Hindlimb muscle (tissue), 1 donor: ENCODE measurements around the gene SIAH1. TPM values are rescaled to one million over a fixed set of nuclear protein-coding genes. Genes with fewer than 3 reads are reported as not detected.
"Not testable (repeated sequence)": the region's sequence is repeated elsewhere in the genome, so short reads cannot be mapped to it uniquely, and the experiment has no call there.

Source experiments
- DNase-seq: peaks from one replicate; pipeline ENCODE4 v3.0.0-alpha.2; 2013
- polyA plus RNA-seq: library from polyadenylated mRNA; unstranded; fragments of 120-200 nt; gene quantifications from one replicate; pipeline ENCODE4 v1.2.1, GENCODE V29; 2013; ENCODE audit not compliant: insufficient read length

SIAH1 gene
- polyA plus RNA-seq, 1 donor = 28.2 TPM

- peak; percentile 36 for DNase-seq
Observed at GRCh38 chr16:48366165-48367093, 18.8 kb downstream of the SIAH1 start.

- DNase-seq = peak; percentile 87
Observed at GRCh38 chr16:48365601-48366164, 19.5 kb downstream of the SIAH1 start.

GRCh38 chr16:48365025-48365600 lies 20.1 kb downstream of the SIAH1 start:
- DNase-seq = no peak

DNA sequence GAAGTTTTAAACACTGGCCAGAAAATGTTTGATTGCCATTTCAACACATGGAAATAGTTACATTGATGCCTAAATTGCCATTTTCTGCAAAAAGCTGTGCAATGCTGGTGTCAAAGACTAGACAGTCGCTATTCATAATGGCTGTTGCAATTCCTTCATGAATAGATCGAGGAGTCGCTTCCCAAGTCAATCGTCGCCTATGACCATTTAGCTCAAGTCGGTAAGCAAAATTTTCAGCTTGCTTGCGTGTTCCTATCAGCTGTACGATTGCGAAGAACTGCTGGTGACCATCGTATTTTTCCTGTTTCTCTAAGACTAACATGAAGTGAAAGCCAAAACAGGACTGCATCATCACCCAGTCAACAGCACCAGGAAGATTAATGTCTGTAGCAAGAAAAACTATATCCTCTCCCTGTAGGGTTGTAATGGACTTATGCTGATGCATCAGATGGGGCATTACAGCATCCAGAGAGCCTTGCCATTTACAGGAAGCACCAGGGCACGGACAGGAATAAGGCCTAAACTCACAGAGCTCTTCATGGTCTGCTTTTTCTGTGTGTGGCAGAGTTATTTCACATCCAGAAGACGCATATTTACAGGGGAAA lies 23.6 kb downstream of the SIAH1 start:
- DNase-seq = no peak

- DNase-seq = no peak
Observed at GRCh38 chr16:48361012-48361411, 24.2 kb downstream of the SIAH1 start.

GRCh38 chr16:48359983-48360382 lies 25.2 kb downstream of the SIAH1 start:
- DNase-seq = no peak

- no peak for DNase-seq
Observed at GRCh38 chr16:48358419-48358818, 26.8 kb downstream of the SIAH1 start.

- DNase-seq = no peak
Observed at GRCh38 chr16:48356633-48357376, 28.4 kb downstream of the SIAH1 start.

- DNase-seq = peak; percentile 66
Observed at GRCh38 chr16:48354877-48355855, 30.0 kb downstream of the SIAH1 start.

DNA sequence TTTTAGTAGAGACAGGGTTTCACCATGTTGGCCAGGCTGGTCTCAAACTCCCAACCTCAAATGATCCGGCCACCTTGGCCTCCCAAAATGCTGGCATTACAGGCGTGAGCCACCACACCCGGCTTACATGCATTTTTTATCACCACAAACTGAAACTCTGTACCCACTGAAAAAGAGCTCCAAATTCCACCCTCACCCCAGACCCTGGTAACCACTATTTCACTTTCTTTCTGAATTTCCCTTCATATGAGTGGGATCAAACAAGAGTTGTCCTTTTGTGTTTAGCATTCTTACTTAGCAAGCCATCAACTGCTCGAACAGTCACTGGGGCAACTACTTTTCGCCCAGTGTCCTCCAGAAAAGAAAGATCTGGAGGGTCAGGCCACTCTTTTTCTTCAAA lies 30.8 kb downstream of the SIAH1 start:
- not testable (repeated sequence) for DNase-seq

- DNase-seq = peak; percentile 42
Observed at GRCh38 chr16:48353565-48354163, 31.5 kb downstream of the SIAH1 start.

DNA sequence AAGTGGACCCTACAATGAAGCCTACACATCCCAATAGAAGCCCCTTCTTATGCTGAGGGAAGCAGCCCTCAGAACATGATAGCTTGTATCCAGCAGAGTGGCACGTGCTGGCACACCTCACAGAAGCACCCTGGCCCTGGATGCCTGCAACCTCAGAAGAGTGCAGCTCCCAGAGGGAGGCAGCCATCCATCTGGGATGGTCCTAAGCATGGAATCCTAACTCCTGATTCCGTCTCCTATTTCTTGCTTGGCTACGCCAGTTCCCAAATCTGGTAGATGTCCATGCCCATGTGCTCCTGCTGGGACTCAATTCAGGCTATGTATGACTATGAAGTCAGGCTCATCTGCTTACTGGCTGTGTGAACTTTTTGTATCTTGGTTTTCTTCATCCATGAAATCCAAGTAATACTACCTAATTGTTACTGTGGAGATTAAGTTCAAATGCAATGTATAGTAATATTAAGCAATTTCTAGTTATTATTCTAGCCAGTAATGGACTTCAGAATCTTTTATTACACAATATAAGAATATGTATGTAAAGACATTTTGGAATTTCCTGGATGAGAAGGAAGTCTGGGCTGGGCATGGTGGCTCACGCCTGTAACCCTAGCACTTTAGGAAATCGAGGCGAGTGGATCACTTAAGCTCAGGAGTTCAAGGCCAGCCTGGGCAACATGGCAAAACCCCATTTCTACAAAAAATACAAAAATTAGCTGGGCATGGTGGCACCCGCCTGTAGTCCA lies 32.4 kb downstream of the SIAH1 start:
- DNase-seq = no peak

DNA sequence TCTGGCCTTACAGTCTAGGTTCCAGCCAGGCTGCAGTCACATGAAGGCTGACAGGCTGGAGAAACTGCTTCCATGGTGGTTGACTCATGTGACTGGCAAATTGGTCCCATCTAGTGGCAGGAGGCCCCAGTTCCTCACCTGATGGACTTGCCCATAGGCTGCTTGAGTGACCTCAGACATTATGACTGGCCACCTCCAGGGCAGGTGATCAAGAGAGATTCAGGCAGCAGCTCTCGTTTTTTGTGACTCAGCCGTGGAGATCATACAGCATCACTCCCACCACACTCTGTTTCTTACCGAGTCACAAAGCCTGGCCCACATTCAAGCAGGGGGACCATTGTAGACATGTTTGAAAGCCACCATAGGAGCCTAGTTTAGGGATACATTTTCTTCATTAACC lies 34.5 kb downstream of the SIAH1 start:
- no peak for DNase-seq

DNA sequence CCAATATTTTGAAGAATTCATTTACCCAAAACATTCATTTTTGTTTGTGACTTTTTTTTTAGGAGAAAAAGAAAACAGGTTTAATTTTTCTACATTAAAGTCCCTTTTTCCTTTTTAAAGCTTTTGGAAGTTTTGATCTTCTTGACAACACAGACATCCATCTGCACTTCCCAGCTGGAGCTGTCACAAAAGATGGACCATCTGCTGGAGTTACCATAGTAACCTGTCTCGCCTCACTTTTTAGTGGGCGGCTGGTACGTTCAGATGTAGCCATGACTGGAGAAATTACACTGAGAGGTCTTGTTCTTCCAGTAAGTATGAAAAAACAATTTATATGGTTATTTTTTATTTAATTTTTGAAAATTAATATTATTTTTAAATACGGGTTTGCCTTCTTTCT lies 37.2 kb downstream of the SIAH1 start:
- DNase-seq = no peak

- DNase-seq = no peak
Observed at GRCh38 chr16:48347191-48347865, 37.9 kb downstream of the SIAH1 start.

- no peak for DNase-seq
Observed at GRCh38 chr16:48342591-48342990, 42.6 kb downstream of the SIAH1 start.

- DNase-seq = no peak
Observed at GRCh38 chr16:48340054-48340453, 45.2 kb downstream of the SIAH1 start.

DNA sequence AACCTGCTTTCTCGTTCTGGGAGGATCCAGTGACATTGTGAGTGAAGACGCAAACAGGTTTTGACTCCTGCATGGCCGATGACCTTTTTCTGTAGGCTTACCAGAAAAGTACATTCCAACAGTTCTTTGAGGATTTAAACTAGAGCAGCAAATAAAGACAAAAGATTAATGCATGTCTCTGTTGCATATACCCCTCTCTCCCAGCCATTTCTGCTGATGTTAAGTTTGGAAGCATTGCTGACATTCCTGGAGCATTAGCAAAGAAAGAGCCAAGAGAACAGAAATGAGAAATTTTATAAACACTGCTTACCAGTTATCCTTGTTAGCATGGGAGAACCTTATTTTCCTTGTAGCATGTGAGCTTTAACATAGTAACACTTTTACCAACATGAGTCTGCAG lies 49.3 kb downstream of the SIAH1 start:
- no peak for DNase-seq

DNA sequence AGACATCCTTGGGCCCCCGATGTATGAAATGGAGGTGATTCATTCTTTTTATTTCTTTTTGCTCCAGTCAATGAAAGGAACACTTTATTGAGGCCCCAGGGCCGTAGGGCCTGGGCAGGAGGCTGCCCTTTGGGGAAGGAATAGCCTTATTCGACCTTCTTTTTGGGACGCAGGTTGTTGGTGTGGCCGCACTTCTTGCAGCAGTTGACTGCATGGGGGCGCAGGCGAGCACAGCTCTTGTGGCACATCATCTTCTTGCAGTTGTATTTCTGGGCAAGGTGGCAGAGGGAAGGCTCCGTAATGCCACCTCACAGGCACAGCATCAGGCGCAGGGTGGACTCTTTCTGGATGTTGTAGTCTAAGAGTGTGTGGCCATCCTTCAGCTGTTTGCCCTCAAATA lies 50.9 kb downstream of the SIAH1 start:
- DNase-seq = no peak

DNA sequence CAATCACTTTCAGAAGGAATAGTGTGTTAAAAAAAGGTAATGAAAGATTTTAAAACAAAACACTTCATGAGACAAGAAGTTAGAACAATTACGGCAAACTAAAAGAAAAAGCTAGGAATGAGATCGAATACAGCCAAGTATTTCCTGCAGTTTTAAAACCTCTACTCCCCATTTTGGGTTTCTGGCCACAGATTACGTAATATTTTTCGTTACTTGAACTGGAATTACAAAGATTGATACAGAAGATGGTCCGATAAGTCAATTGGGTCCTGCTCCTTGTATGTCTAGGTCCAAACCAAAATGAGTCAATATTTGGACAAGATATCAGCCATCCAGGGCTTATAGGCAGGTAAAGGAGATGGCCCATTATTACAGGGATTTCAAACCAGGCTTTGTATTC lies 52.2 kb downstream of the SIAH1 start:
- DNase-seq = no peak
